CD14-positive monocyte (primary cell): ENCODE measurements around the gene REC8. TPM values are rescaled to one million over a fixed set of nuclear protein-coding genes. Genes with fewer than 3 reads are reported as not detected.
A peak's percentile ranks its signal among the peaks of the same experiment; 100 is the strongest.

Experiments used
- DNase-seq, 3 donors: peaks; one replicate each; pipeline ENCODE4 v3.0.0-alpha.2; 2011 to 2022
- H2AFZ ChIP-seq: 2 replicates; pipeline ENCODE4 v1.6.0; 2012; ENCODE audit warnings: mild to moderate bottlenecking, low read depth, low read length, inconsistent platforms; ENCODE audit not compliant: insufficient read depth, poor library complexity, severe bottlenecking
- H3K27ac ChIP-seq, 2 donors: 1 replicate in 1 of 2; 2 replicates in 1 of 2; pipeline ENCODE4 v1.5.1; 2012 to 2013; ENCODE audit warnings: low read length in 2 of 2, control low read depth in 1 of 2, inconsistent platforms in 1 of 2, low read depth in 1 of 2, mild to moderate bottlenecking in 1 of 2
- H3K27me3 ChIP-seq, 2 donors: one replicate each; pipeline versions ENCODE4 v1.6.0 to v1.6.1; 2011 to 2013; ENCODE audit warnings: low read length in 2 of 2; ENCODE audit not compliant: control insufficient read depth in 2 of 2, insufficient read depth in 2 of 2
- H3K36me3 ChIP-seq, 2 donors: replicated peaks in 1 of 2; 1 replicate in 1 of 2; 2 replicates in 1 of 2; pipeline versions ENCODE4 v1.5.1 to v1.6.1; 2012 to 2013; ENCODE audit warnings: low read length in 2 of 2, control low read depth in 1 of 2, inconsistent platforms in 1 of 2, mild to moderate bottlenecking in 1 of 2; ENCODE audit not compliant: insufficient read depth in 2 of 2, control insufficient read depth in 1 of 2
- H3K4me1 ChIP-seq, 2 donors: 1 replicate in 1 of 2; 2 replicates in 1 of 2; pipeline versions ENCODE4 v1.5.1 to v1.6.1; 2012 to 2013; ENCODE audit warnings: low read length in 2 of 2, control low read depth in 1 of 2, inconsistent platforms in 1 of 2, mild to moderate bottlenecking in 1 of 2, moderate library complexity in 1 of 2; ENCODE audit not compliant: insufficient read depth in 2 of 2, control insufficient read depth in 1 of 2
- H3K4me2 ChIP-seq: replicated peaks from 2 replicates; pipeline ENCODE3; 2012; ENCODE audit warnings: low read length, moderate library complexity, mild to moderate bottlenecking; ENCODE audit not compliant: poor library complexity, severe bottlenecking; ENCODE audit errors: extremely low read depth
- H3K4me3 ChIP-seq, 3 experiments: fragments of 200-600 bp in 1 of 3; sonication (generic) in 1 of 3; replicated peaks in 1 of 3; 1 replicate in 2 of 3; 2 replicates in 1 of 3; pipeline ENCODE4 v1.5.1; 2011 to 2013; ENCODE audit warnings: low read length in 3 of 3, mild to moderate bottlenecking in 3 of 3, control low read depth in 2 of 3, low read depth in 2 of 3, inconsistent platforms in 1 of 3, moderate library complexity in 1 of 3
- H3K79me2 ChIP-seq: 2 replicates; pipeline ENCODE4 v1.6.0; 2012; ENCODE audit warnings: mild to moderate bottlenecking, control low read depth, inconsistent platforms, low read length, moderate library complexity; ENCODE audit not compliant: insufficient read depth
- H3K9ac ChIP-seq: 2 replicates; pipeline ENCODE4 v1.6.0; 2017; ENCODE audit warnings: low read length, mild to moderate bottlenecking; ENCODE audit not compliant: insufficient read depth, poor library complexity, severe bottlenecking
- H3K9me3 ChIP-seq, 2 donors: replicated peaks in 1 of 2; 1 replicate in 1 of 2; 2 replicates in 1 of 2; pipeline versions ENCODE4 v1.5.1 to v1.6.1; 2012 to 2013; ENCODE audit warnings: low read length in 2 of 2, control low read depth in 1 of 2; ENCODE audit not compliant: control insufficient read depth in 1 of 2, insufficient read depth in 1 of 2
- H4K20me1 ChIP-seq: 2 replicates; pipeline ENCODE4 v1.6.0; 2012; ENCODE audit warnings: mild to moderate bottlenecking, low read length, control low read depth, moderate library complexity; ENCODE audit not compliant: insufficient read depth
- H3K27ac Mint-ChIP-seq, 7 donors: one replicate each; pipeline ENCODE4 v1.8.0; 2020; ENCODE audit warnings: mild to moderate bottlenecking in 7 of 7, mixed read lengths in 7 of 7, moderate library complexity in 6 of 7, inconsistent platforms in 2 of 7
- H3K27me3 Mint-ChIP-seq, 3 donors: one replicate each; pipeline ENCODE4 v1.8.0; 2021 to 2022; ENCODE audit warnings: low read depth in 3 of 3, mild to moderate bottlenecking in 3 of 3, mixed read lengths in 3 of 3, moderate library complexity in 3 of 3, inconsistent platforms in 1 of 3
- H3K36me3 Mint-ChIP-seq, 2 donors: one replicate each; pipeline ENCODE4 v1.8.0; 2020; ENCODE audit warnings: mixed read lengths in 2 of 2, inconsistent platforms in 1 of 2, mild to moderate bottlenecking in 1 of 2
- H3K4me1 Mint-ChIP-seq: one replicate; pipeline ENCODE4 v1.8.0; 2020; ENCODE audit warnings: mild to moderate bottlenecking, mixed read lengths
- H3K4me3 Mint-ChIP-seq, 2 donors: one replicate each; pipeline ENCODE4 v1.8.0; 2020; ENCODE audit warnings: mild to moderate bottlenecking in 2 of 2, mixed read lengths in 2 of 2, moderate library complexity in 1 of 2
- H3K9me3 Mint-ChIP-seq, 7 donors: one replicate each; pipeline ENCODE4 v1.8.0; 2020 to 2022; ENCODE audit warnings: mixed read lengths in 7 of 7, mild to moderate bottlenecking in 6 of 7, moderate library complexity in 6 of 7, inconsistent platforms in 2 of 7
- WGBS: methylation state at CpG from one replicate; pipeline ENCODE4 v1.1.5; 2013; ENCODE audit warnings: missing lambda C conversion rate; ENCODE audit not compliant: insufficient coverage; 5-methylcytosine and 5-hydroxymethylcytosine counted together
- intact Hi-C, 2 donors: fragments of 100-400 bp; cut with micrococcal nuclease; formaldehyde crosslinking; loops; one replicate each; pipeline versions ENCODE4 v1.15.0 to v1.15.1; 2023
- polyA plus RNA-seq, 3 donors: library from polyadenylated mRNA; depleted of rRNA in 1 of 3; unstranded in 2 of 3; stranded (reverse) in 1 of 3; fragments of 300-500 nt in 2 of 3; fragments of >200 nt in 1 of 3; fragmentation: Illumina TruSeq in 2 of 3; gene quantifications; 1 replicate in 2 of 3; 2 replicates in 1 of 3; pipeline ENCODE4 v1.2.3, GENCODE V29; 2012 to 2021
- TF ChIP-seq, protein P1 (sequence below): fragments of 200-600 bp; IDR thresholded peaks from one replicate; pipeline ENCODE4 v1.8.0; 2022; ENCODE audit warnings: antibody characterized with exemption, mild to moderate bottlenecking

Gene REC8
- polyA plus RNA-seq, 3 donors: 1.4 to 46.4 (median 2.3) TPM

DNA sequence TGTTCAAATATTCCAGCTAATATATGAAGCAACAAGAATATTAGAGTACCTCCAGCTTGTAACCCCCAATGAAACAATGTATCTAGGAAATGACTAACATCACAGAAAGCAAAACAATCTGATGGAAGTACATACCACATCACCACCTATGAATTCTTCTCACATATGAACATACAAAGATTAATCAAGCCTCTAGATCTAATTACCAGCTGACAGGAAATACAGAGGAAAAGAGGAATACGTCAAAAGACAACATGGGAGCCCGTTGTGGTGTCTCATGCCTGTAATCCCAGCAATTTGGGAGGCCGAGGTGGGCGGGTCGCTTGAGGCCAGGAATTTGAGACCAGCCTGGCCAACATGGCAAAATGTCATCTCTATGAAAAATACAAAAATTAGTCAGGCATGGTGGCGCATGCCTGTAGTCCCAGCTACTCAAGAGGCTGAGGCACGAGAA lies 52.8 kb downstream of the REC8 start:
- Mint-ChIP-seq H3K4me1 (peaks cover 3% of the 10 kb centered on the region), H3K4me3 (no peak overlapping the region), H3K9me3 (no peaks in the 10 kb centered on the region), H3K27me3 (peaks cover 0 to 1% (median 0%) of the 10 kb centered on the region in 3 donors), H3K36me3 (peaks cover 14 to 30% of the 10 kb centered on the region in 2 donors), H3K27ac (peak overlapping the region in 1 of 7 donors; percentile 61)
- Histone ChIP-seq H3K4me3 (no peak overlapping the region), H4K20me1 (peaks cover 19% of the 10 kb centered on the region), H2AFZ (no peak overlapping the region), H3K4me2 (no peak overlapping the region), H3K36me3 (peaks cover 9 to 30% of the 10 kb centered on the region in 2 donors), H3K27ac (no peak overlapping the region), H3K9ac (no peak overlapping the region), H3K79me2 (peaks cover 96% of the 10 kb centered on the region), H3K4me1 (no peaks in the 10 kb centered on the region), H3K27me3 (no peaks in the 10 kb centered on the region), H3K9me3 (no peaks in the 10 kb centered on the region)
- DNase-seq: no peak
- TF ChIP-seq, protein P1, sequence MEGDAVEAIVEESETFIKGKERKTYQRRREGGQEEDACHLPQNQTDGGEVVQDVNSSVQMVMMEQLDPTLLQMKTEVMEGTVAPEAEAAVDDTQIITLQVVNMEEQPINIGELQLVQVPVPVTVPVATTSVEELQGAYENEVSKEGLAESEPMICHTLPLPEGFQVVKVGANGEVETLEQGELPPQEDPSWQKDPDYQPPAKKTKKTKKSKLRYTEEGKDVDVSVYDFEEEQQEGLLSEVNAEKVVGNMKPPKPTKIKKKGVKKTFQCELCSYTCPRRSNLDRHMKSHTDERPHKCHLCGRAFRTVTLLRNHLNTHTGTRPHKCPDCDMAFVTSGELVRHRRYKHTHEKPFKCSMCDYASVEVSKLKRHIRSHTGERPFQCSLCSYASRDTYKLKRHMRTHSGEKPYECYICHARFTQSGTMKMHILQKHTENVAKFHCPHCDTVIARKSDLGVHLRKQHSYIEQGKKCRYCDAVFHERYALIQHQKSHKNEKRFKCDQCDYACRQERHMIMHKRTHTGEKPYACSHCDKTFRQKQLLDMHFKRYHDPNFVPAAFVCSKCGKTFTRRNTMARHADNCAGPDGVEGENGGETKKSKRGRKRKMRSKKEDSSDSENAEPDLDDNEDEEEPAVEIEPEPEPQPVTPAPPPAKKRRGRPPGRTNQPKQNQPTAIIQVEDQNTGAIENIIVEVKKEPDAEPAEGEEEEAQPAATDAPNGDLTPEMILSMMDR: no peak
- intact Hi-C loops: no loop called here
- 91% methylated on average over 7 of the region's 7 CpGs for WGBS

GRCh38 chr14:24226473-24226872 lies 54.6 kb downstream of the REC8 start:
- no peaks in the 10 kb centered on the region for H3K27me3 Mint-ChIP-seq
- H3K4me1 Mint-ChIP-seq: peaks cover 12% of the 10 kb centered on the region
- peaks cover 14 to 29% of the 10 kb centered on the region in 2 donors for H3K36me3 Mint-ChIP-seq
- no CpG with 5 or more reads among the region's 1 CpG for WGBS
- Histone ChIP-seq H3K79me2 (peaks cover 96% of the 10 kb centered on the region), H2AFZ (no peak overlapping the region), H3K27ac (no peak overlapping the region), H3K36me3 (peaks cover 9 to 30% of the 10 kb centered on the region in 2 donors), H3K9me3 (no peaks in the 10 kb centered on the region), H3K4me3 (no peak overlapping the region), H4K20me1 (peaks cover 22% of the 10 kb centered on the region), H3K4me2 (no peak overlapping the region), H3K4me1 (peaks cover 7 to 10% of the 10 kb centered on the region in 2 donors), H3K27me3 (no peaks in the 10 kb centered on the region), H3K9ac (no peak overlapping the region)
- no peak overlapping the region for H3K27ac Mint-ChIP-seq
- TF ChIP-seq, protein P1: no peak
- DNase-seq: no peak
- intact Hi-C loops: no loop called here
- no peak overlapping the region for H3K4me3 Mint-ChIP-seq
- no peaks in the 10 kb centered on the region for H3K9me3 Mint-ChIP-seq
